Activated naive CD8-positive, alpha-beta T cell treated with anti-CD3 and anti-CD28 coated beads, Interleukin-2, amount 10 ng/mL, durations not matched to agents 7 days and 5 days (primary cell): Measurements from ENCODE around the gene DUSP6. TPM values are rescaled to one million over a fixed set of nuclear protein-coding genes. Genes with fewer than 3 reads are reported as not detected.

Experiments used
- ATAC-seq: fragments of 150-1000 bp; cut with Tn5 transposase; one replicate; pipeline ENCODE4 v1.10.0; 2021; ENCODE audit warnings: low read depth, moderate library complexity
- POLR2A ChIA-PET: fragments of 350-600 bp; sonication (Branson Sonifier 250); formaldehyde crosslinking; loops from one replicate; lab custom pipeline; 2021; ENCODE audit warnings: antibody characterized with exemption; lab: Charles Lee
- DNase-seq: peaks from one replicate; pipeline ENCODE4 v3.0.0; 2021
- H3K27ac Mint-ChIP-seq: one replicate; pipeline ENCODE4 v1.8.0; 2022; ENCODE audit warnings: mild to moderate bottlenecking, mixed read lengths
- H3K27me3 Mint-ChIP-seq: one replicate; pipeline ENCODE4 v1.8.0; 2022; ENCODE audit warnings: mild to moderate bottlenecking, moderate library complexity, mixed read lengths
- H3K36me3 Mint-ChIP-seq: one replicate; pipeline ENCODE4 v1.8.0; 2021; ENCODE audit warnings: mild to moderate bottlenecking, mixed read lengths
- H3K4me1 Mint-ChIP-seq: one replicate; pipeline ENCODE4 v1.8.0; 2021; ENCODE audit warnings: mixed read lengths
- H3K4me3 Mint-ChIP-seq: one replicate; pipeline ENCODE4 v1.8.0; 2022; ENCODE audit warnings: mild to moderate bottlenecking, moderate library complexity, mixed read lengths
- H3K9me3 Mint-ChIP-seq: one replicate; pipeline ENCODE4 v1.8.0; 2021; ENCODE audit warnings: mixed read lengths
- total RNA-seq, 2 experiments: library from RNA; stranded (reverse); gene quantifications; one replicate each; pipeline ENCODE4 v1.2.3, GENCODE V29; 2021

The DUSP6 gene
- total RNA-seq, 2 experiments from 2014 or later: 77.5 to 85.0 TPM

GRCh38 chr12:89309815-89310214 lies 42.5 kb downstream of the DUSP6 start:
- Mint-ChIP-seq H3K36me3 (peaks cover 3% of the 10 kb centered on the region), H3K27me3 (no peaks in the 10 kb centered on the region), H3K4me1 (peaks cover 34% of the 10 kb centered on the region), H3K4me3 (no peak overlapping the region), H3K9me3 (peaks cover 1% of the 10 kb centered on the region), H3K27ac (no peak overlapping the region)
- ATAC-seq (no peak), DNase-seq (no peak)
- POLR2A ChIA-PET: no interaction called here

- Mint-ChIP-seq H3K4me1 (peaks cover 34% of the 10 kb centered on the region), H3K4me3 (no peak overlapping the region), H3K9me3 (peaks cover 1% of the 10 kb centered on the region), H3K36me3 (peaks cover 3% of the 10 kb centered on the region), H3K27me3 (no peaks in the 10 kb centered on the region), H3K27ac (no peak overlapping the region)
- DNase-seq (no peak), ATAC-seq (no peak)
- POLR2A ChIA-PET: no interaction called here
Observed at GRCh38 chr12:89309440-89309802, 42.9 kb downstream of the DUSP6 start.

- Mint-ChIP-seq H3K36me3 (peaks cover 3% of the 10 kb centered on the region), H3K4me1 (peaks cover 30% of the 10 kb centered on the region), H3K27ac (peak overlapping the region; percentile 34), H3K27me3 (no peaks in the 10 kb centered on the region), H3K9me3 (peaks cover 1% of the 10 kb centered on the region), H3K4me3 (no peak overlapping the region)
- no peak for ATAC-seq
- DNase-seq: no peak
- POLR2A ChIA-PET: no interaction called here
Observed at GRCh38 chr12:89307474-89308253, 44.6 kb downstream of the DUSP6 start.

GRCh38 chr12:89306827-89307473 lies 45.4 kb downstream of the DUSP6 start:
- DNase-seq: no peak
- H3K36me3 Mint-ChIP-seq: peaks cover 3% of the 10 kb centered on the region
- H3K27me3 Mint-ChIP-seq: no peaks in the 10 kb centered on the region
- H3K9me3 Mint-ChIP-seq: peaks cover 1% of the 10 kb centered on the region
- no peak for ATAC-seq
- POLR2A ChIA-PET: interaction anchor here (0.6 kb wide), 1 partner anchor 169 kb away, joined by 5 read pairs; no protein-coding TSS in a partner anchor
- no peak overlapping the region for H3K27ac Mint-ChIP-seq
- peaks cover 30% of the 10 kb centered on the region for H3K4me1 Mint-ChIP-seq
- H3K4me3 Mint-ChIP-seq: no peak overlapping the region

- no peak for DNase-seq
- POLR2A ChIA-PET: no interaction called here
- Mint-ChIP-seq H3K4me3 (no peak overlapping the region), H3K4me1 (peaks cover 30% of the 10 kb centered on the region), H3K27me3 (no peaks in the 10 kb centered on the region), H3K9me3 (peaks cover 1% of the 10 kb centered on the region), H3K27ac (no peak overlapping the region), H3K36me3 (peaks cover 3% of the 10 kb centered on the region)
- no peak for ATAC-seq
Observed at GRCh38 chr12:89305373-89305772, 46.9 kb downstream of the DUSP6 start.

- ATAC-seq (no peak), DNase-seq (no peak)
- H3K27me3 Mint-ChIP-seq: peaks cover 16% of the 10 kb centered on the region
- H3K4me1 Mint-ChIP-seq: peaks cover 4% of the 10 kb centered on the region
- no peak overlapping the region for H3K27ac Mint-ChIP-seq
- peaks cover 11% of the 10 kb centered on the region for H3K36me3 Mint-ChIP-seq
- POLR2A ChIA-PET: no interaction called here
- H3K9me3 Mint-ChIP-seq: peaks cover 2% of the 10 kb centered on the region
- H3K4me3 Mint-ChIP-seq: no peak overlapping the region
Observed at GRCh38 chr12:89299931-89300330, 52.4 kb downstream of the DUSP6 start.

GRCh38 chr12:89299417-89299816 lies 52.9 kb downstream of the DUSP6 start:
- Mint-ChIP-seq H3K27me3 (peaks cover 16% of the 10 kb centered on the region), H3K36me3 (peaks cover 13% of the 10 kb centered on the region), H3K9me3 (peaks cover 2% of the 10 kb centered on the region), H3K4me1 (peaks cover 4% of the 10 kb centered on the region), H3K27ac (no peak overlapping the region), H3K4me3 (no peak overlapping the region)
- DNase-seq (no peak), ATAC-seq (no peak)
- POLR2A ChIA-PET: no interaction called here

Other genes with a start within 250 kb of the DUSP6 start
- 10 to 100 TPM; 15.6 to 16.3 TPM for gene GALNT4, start 172.3 kb upstream of the DUSP6 start, total RNA-seq
- 10 to 100 TPM; 48.0 to 48.8 TPM for gene POC1B, start 173.5 kb upstream of the DUSP6 start, total RNA-seq